ENCODE results near the gene GALNT10. TPM values are rescaled to one million over a fixed set of nuclear protein-coding genes. Genes with fewer than 3 reads are reported as not detected.

The GALNT10 gene
- polyA plus RNA-seq, 1 of the 3 experiments (the other 2 are of a cell fraction) = 56.3 TPM

DNA sequence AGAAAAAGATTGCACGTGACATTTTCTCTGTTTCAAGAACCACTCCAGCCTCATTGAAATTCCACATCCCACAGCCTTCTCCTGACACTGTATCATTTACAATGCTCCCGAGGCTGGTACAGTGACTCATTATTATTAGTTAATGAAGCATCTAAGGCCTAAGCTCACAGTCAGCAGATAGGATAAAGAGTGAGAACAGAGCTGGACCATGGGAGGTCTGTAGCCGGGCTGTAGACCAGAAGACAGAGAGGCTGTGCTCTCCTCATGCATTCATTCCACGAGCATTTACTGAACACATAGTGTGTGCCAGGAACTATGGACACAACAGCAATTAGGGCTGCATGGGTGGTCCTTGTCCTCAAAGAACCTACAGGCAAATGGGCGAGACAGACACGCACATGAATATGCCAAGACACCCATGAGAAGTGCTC, 47.3 kb upstream of the GALNT10 start:
- POLR2A ChIA-PET = no interaction called here
- Histone ChIP-seq H3K9ac (no peak overlapping the region), H3K4me2 (no peak overlapping the region), H3K9me3 (no peaks in the 10 kb centered on the region), H4K20me1 (ENCODE audit: insufficient read depth) (no peaks in the 10 kb centered on the region), H2AFZ (ENCODE audit: low read depth) (no peak overlapping the region), H3K79me2 (ENCODE audit: insufficient read depth) (no peaks in the 10 kb centered on the region), H3K27me3 (ENCODE audit: insufficient read depth) (no peaks in the 10 kb centered on the region), H3K27ac (ENCODE audit: low read depth in 2 of 2, low read length in 1 of 2) (no peak overlapping the region), H3F3A (replicated peaks; ENCODE audit: insufficient read depth) (no peaks in the 10 kb centered on the region), H3K4me1 (ENCODE audit: control insufficient read depth in 1 of 2, insufficient read depth in 2 of 2, low read depth in 1 of 2, low read length in 1 of 2) (no peaks in the 10 kb centered on the region; a peak in 1 of 4 replicates), H3K36me3 (replicated peaks in 1 of 2; ENCODE audit: control insufficient read depth in 1 of 2, insufficient read depth in 2 of 2, low read length in 1 of 2) (no peaks in the 10 kb centered on the region), H3K9me2 (no peaks in the 10 kb centered on the region), H3K4me3 (ENCODE audit: low read depth in 2 of 2, low read length in 1 of 2) (no peak overlapping the region)
- no peak for DNase-seq
- CTCF ChIA-PET = interaction anchor here (1.0 to 1.4 kb wide), 2 partner anchors 14 to 71 kb away, joined by 3 to 5 read pairs; no protein-coding TSS in a partner anchor
- TF ChIP-seq NRF1 (IDR thresholded peaks at IDR 0.05; ENCODE audit: low read depth, low read length) (no peak), TEAD4 (IDR thresholded peaks at IDR 0.05; ENCODE audit: borderline replicate concordance, insufficient read depth) (no peak), MXI1 (IDR thresholded peaks at IDR 0.05; ENCODE audit: low read depth, low read length) (no peak), TCF12 (IDR thresholded peaks at IDR 0.05) (no peak), ELF1 (IDR thresholded peaks at IDR 0.05) (no peak), MEF2A (IDR thresholded peaks at IDR 0.05; ENCODE audit: borderline replicate concordance, low read depth) (no peak), GATA2 (CRISPR knock-in tag; IDR thresholded peaks at IDR 0.05) (no peak), POLR2AphosphoS5 (IDR thresholded peaks at IDR 0.05; ENCODE audit: low read depth, low read length) (no peak), RFX5 (IDR thresholded peaks at IDR 0.05; ENCODE audit: low read length) (no peak), SMC3 (IDR thresholded peaks at IDR 0.05; ENCODE audit: low read depth, low read length) (no peak), SIN3A (IDR thresholded peaks at IDR 0.05; ENCODE audit: borderline replicate concordance, low read depth, low read length) (no peak), RAD21 (IDR thresholded peaks at IDR 0.05; ENCODE audit: low read length) (no peak), YY1 (IDR thresholded peaks at IDR 0.05; ENCODE audit: low read depth) (no peak), FOXM1 (IDR thresholded peaks at IDR 0.05; ENCODE audit: low read depth) (no peak), FOXJ3 (CRISPR knock-in tag; IDR thresholded peaks at IDR 0.05) (no peak)
- TF ChIP-seq, protein P1, sequence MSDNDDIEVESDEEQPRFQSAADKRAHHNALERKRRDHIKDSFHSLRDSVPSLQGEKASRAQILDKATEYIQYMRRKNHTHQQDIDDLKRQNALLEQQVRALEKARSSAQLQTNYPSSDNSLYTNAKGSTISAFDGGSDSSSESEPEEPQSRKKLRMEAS (IDR thresholded peaks at IDR 0.05; ENCODE audit: low read depth) = no peak
- TF ChIP-seq, protein P2, sequence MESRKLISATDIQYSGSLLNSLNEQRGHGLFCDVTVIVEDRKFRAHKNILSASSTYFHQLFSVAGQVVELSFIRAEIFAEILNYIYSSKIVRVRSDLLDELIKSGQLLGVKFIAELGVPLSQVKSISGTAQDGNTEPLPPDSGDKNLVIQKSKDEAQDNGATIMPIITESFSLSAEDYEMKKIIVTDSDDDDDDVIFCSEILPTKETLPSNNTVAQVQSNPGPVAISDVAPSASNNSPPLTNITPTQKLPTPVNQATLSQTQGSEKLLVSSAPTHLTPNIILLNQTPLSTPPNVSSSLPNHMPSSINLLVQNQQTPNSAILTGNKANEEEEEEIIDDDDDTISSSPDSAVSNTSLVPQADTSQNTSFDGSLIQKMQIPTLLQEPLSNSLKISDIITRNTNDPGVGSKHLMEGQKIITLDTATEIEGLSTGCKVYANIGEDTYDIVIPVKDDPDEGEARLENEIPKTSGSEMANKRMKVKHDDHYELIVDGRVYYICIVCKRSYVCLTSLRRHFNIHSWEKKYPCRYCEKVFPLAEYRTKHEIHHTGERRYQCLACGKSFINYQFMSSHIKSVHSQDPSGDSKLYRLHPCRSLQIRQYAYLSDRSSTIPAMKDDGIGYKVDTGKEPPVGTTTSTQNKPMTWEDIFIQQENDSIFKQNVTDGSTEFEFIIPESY (IDR thresholded peaks at IDR 0.05; ENCODE audit: borderline replicate concordance, low read depth) = no peak
- TF ChIP-seq, protein P3, sequence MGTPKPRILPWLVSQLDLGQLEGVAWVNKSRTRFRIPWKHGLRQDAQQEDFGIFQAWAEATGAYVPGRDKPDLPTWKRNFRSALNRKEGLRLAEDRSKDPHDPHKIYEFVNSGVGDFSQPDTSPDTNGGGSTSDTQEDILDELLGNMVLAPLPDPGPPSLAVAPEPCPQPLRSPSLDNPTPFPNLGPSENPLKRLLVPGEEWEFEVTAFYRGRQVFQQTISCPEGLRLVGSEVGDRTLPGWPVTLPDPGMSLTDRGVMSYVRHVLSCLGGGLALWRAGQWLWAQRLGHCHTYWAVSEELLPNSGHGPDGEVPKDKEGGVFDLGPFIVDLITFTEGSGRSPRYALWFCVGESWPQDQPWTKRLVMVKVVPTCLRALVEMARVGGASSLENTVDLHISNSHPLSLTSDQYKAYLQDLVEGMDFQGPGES (IDR thresholded peaks at IDR 0.05; ENCODE audit: low read depth, low read length) = no peak
- WGBS (ENCODE audit: low lambda C conversion rate) = 54% methylated on average over 6 of the region's 6 CpGs
